ES-I3 (cell line): ENCODE results near the gene BRPF1.
A peak's percentile ranks its signal among the peaks of the same experiment; 100 is the strongest.

Experiments
- H3K36me3 ChIP-seq: 2 replicates; pipeline ENCODE4 v1.6.1; 2013; ENCODE audit warnings: mild to moderate bottlenecking, low read length, control low read depth, moderate library complexity; ENCODE audit not compliant: insufficient read depth
- H3K4me1 ChIP-seq: 2 replicates; pipeline ENCODE4 v1.6.1; 2013; ENCODE audit warnings: mild to moderate bottlenecking, control low read depth, low read length; ENCODE audit not compliant: insufficient read depth
- H3K9ac ChIP-seq: 2 replicates; pipeline ENCODE4 v1.6.1; 2013; ENCODE audit warnings: low read depth, mild to moderate bottlenecking, low read length, moderate library complexity
- H3K9me3 ChIP-seq: 2 replicates; pipeline ENCODE4 v1.6.1; 2013; ENCODE audit warnings: mild to moderate bottlenecking, low read length, moderate library complexity; ENCODE audit not compliant: control insufficient read depth, insufficient read depth

BRPF1 gene

GRCh38 chr3:9696480-9697220 is 34.9 kb upstream of the BRPF1 start:
- Histone ChIP-seq H3K36me3 (peaks cover 2% of the 10 kb centered on the region), H3K9me3 (no peaks in the 10 kb centered on the region), H3K4me1 (no peaks in the 10 kb centered on the region), H3K9ac (no peak overlapping the region)

GRCh38 chr3:9697892-9698291 is 33.6 kb upstream of the BRPF1 start:
- peaks cover 2% of the 10 kb centered on the region for H3K36me3 ChIP-seq

GRCh38 chr3:9698293-9698692 is 33.2 kb upstream of the BRPF1 start:
- peaks cover 2% of the 10 kb centered on the region for H3K36me3 ChIP-seq

More at GRCh38 chr3:9697892-9698291, 33.6 kb upstream of the BRPF1 start:
- no peaks in the 10 kb centered on the region for H3K9me3 ChIP-seq
- H3K9ac ChIP-seq: no peak overlapping the region
- H3K4me1 ChIP-seq: no peaks in the 10 kb centered on the region

GRCh38 chr3:9700536-9700935 is 31.0 kb upstream of the BRPF1 start:
- no peaks in the 10 kb centered on the region for H3K4me1 ChIP-seq
- H3K36me3 ChIP-seq: no peaks in the 10 kb centered on the region; the same call in none of the 2 replicates
- no peak overlapping the region for H3K9ac ChIP-seq
- no peaks in the 10 kb centered on the region for H3K9me3 ChIP-seq

More at GRCh38 chr3:9698293-9698692, 33.2 kb upstream of the BRPF1 start:
- Histone ChIP-seq H3K9ac (no peak overlapping the region), H3K9me3 (no peaks in the 10 kb centered on the region), H3K4me1 (no peaks in the 10 kb centered on the region)

GRCh38 chr3:9701006-9701405 is 30.5 kb upstream of the BRPF1 start:
- no peaks in the 10 kb centered on the region for H3K4me1 ChIP-seq
- no peak overlapping the region for H3K9ac ChIP-seq
- no peaks in the 10 kb centered on the region; the same call in none of the 2 replicates for H3K36me3 ChIP-seq
- H3K9me3 ChIP-seq: no peaks in the 10 kb centered on the region

GRCh38 chr3:9701711-9702110 is 29.8 kb upstream of the BRPF1 start:
- no peaks in the 10 kb centered on the region; the same call in none of the 2 replicates for H3K36me3 ChIP-seq
- no peak overlapping the region for H3K9ac ChIP-seq
- no peaks in the 10 kb centered on the region for H3K9me3 ChIP-seq
- no peaks in the 10 kb centered on the region for H3K4me1 ChIP-seq

- H3K9ac ChIP-seq: no peak overlapping the region
- H3K4me1 ChIP-seq: no peaks in the 10 kb centered on the region
- no peaks in the 10 kb centered on the region for H3K9me3 ChIP-seq
- H3K36me3 ChIP-seq: no peaks in the 10 kb centered on the region; the same call in none of the 2 replicates
Observed at GRCh38 chr3:9703240-9703639, 28.3 kb upstream of the BRPF1 start.

GRCh38 chr3:9703736-9704346 is 27.7 kb upstream of the BRPF1 start, which contains the start of gene CPNE9:
CPNE9 (plus strand) TSS chr3:9703833; CDS start chr3:9703997, 164 bp downstream.
- H3K36me3 ChIP-seq: no peaks in the 10 kb centered on the region; the same call in 1 of the 2 replicates
- H3K9me3 ChIP-seq: no peaks in the 10 kb centered on the region
- no peaks in the 10 kb centered on the region for H3K4me1 ChIP-seq
- H3K9ac ChIP-seq: peak within 1 kb of the TSS; percentile 51; the same call in 1 of the 2 replicates

- Histone ChIP-seq H3K9ac (peak overlapping the region; percentile 51; the same call in 1 of the 2 replicates), H3K4me1 (no peaks in the 10 kb centered on the region), H3K9me3 (no peaks in the 10 kb centered on the region), H3K36me3 (no peaks in the 10 kb centered on the region; the same call in 1 of the 2 replicates)
Observed at GRCh38 chr3:9704347-9705322, 26.9 kb upstream of the BRPF1 start.

- Histone ChIP-seq H3K36me3 (no peaks in the 10 kb centered on the region), H3K9ac (no peak overlapping the region), H3K9me3 (no peaks in the 10 kb centered on the region), H3K4me1 (no peaks in the 10 kb centered on the region)
Observed at GRCh38 chr3:9710174-9710739, 21.3 kb upstream of the BRPF1 start.

GRCh38 chr3:9712415-9712814 is 19.1 kb upstream of the BRPF1 start:
- H3K36me3 ChIP-seq: no peaks in the 10 kb centered on the region
- no peaks in the 10 kb centered on the region for H3K4me1 ChIP-seq
- no peak overlapping the region for H3K9ac ChIP-seq

GRCh38 chr3:9713142-9713541 is 18.4 kb upstream of the BRPF1 start:
- Histone ChIP-seq H3K4me1 (no peaks in the 10 kb centered on the region), H3K36me3 (no peaks in the 10 kb centered on the region), H3K9me3 (no peaks in the 10 kb centered on the region), H3K9ac (no peak overlapping the region)

More at GRCh38 chr3:9712415-9712814, 19.1 kb upstream of the BRPF1 start:
- no peaks in the 10 kb centered on the region for H3K9me3 ChIP-seq

- no peaks in the 10 kb centered on the region for H3K9me3 ChIP-seq
- no peaks in the 10 kb centered on the region for H3K4me1 ChIP-seq
- H3K36me3 ChIP-seq: no peaks in the 10 kb centered on the region
- no peak overlapping the region for H3K9ac ChIP-seq
Observed at GRCh38 chr3:9715136-9715535, 16.4 kb upstream of the BRPF1 start.
